Right lobe of liver (tissue), 4 donors: ENCODE measurements around the gene SH3GL3.

Experiments used
- POLR2A ChIP-seq: fragments of 450-650 bp; IDR thresholded peaks from one replicate; pipeline ENCODE4 v1.6.1; 2017; ENCODE audit warnings: antibody characterized with exemption, mild to moderate bottlenecking
- TF ChIP-seq, protein P1 (sequence below), 4 donors: fragments of 200-600 bp in 3 of 4; fragments of 450-650 bp in 1 of 4; IDR thresholded peaks; one replicate each; pipeline versions ENCODE4 v1.5.1 to v1.8.0; 2016 to 2022; ENCODE audit warnings: antibody characterized with exemption in 4 of 4, mild to moderate bottlenecking in 2 of 4
- donor health status: DM: no; HTN: no; CAD: no.
- donor health status: DM: no; HTN: no; CAD: no.
- donor health status: DM: no; HTN: yes; CAD: no.

GRCh38 chr15:83565138-83565537 lies 118.0 kb downstream of the SH3GL3 start:
- TF ChIP-seq, protein P1, sequence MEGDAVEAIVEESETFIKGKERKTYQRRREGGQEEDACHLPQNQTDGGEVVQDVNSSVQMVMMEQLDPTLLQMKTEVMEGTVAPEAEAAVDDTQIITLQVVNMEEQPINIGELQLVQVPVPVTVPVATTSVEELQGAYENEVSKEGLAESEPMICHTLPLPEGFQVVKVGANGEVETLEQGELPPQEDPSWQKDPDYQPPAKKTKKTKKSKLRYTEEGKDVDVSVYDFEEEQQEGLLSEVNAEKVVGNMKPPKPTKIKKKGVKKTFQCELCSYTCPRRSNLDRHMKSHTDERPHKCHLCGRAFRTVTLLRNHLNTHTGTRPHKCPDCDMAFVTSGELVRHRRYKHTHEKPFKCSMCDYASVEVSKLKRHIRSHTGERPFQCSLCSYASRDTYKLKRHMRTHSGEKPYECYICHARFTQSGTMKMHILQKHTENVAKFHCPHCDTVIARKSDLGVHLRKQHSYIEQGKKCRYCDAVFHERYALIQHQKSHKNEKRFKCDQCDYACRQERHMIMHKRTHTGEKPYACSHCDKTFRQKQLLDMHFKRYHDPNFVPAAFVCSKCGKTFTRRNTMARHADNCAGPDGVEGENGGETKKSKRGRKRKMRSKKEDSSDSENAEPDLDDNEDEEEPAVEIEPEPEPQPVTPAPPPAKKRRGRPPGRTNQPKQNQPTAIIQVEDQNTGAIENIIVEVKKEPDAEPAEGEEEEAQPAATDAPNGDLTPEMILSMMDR (IDR thresholded peaks at IDR 0.05) = no peak
- no peak for TF ChIP-seq POLR2A
